ENCODE results near the gene POLR2A.

GRCh38 chr17:7515911-7516610 lies 31.9 kb downstream of the POLR2A start:
- TF ChIP-seq CTCF (IDR thresholded peaks at IDR 0.05) (no peak), POLR2A (IDR thresholded peaks at IDR 0.05) (no peak), POLR2AphosphoS5 (IDR thresholded peaks at IDR 0.05) (no peak), EP300 (IDR thresholded peaks at IDR 0.05) (no peak)

All from gastroesophageal sphincter (tissue), 3 donors.